ENCODE data around the gene TLE5.

Gene TLE5

GRCh38 chr19:3003046-3003445 is 59.2 kb downstream of the TLE5 start:
- no peak for DNase-seq (ENCODE audit: extremely low read depth, insufficient read length)

More at GRCh38 chr19:3003046-3003445, 59.2 kb downstream of the TLE5 start:
- Histone ChIP-seq H3K27me3 (replicated peaks; ENCODE audit: control insufficient read depth, insufficient read depth, low read length) (no peaks in the 10 kb centered on the region; the same call in 1 of the 2 replicates), H3K4me3 (replicated peaks; ENCODE audit: low read depth, low read length) (no peak overlapping the region), H3K36me3 (ENCODE audit: control insufficient read depth, insufficient read depth, low read length) (no peaks in the 10 kb centered on the region)
- TF ChIP-seq CTCF (IDR thresholded peaks at IDR 0.05; ENCODE audit: insufficient read depth, low read length, poor library complexity, severe bottlenecking) = no peak
